NB4 (cell line): ENCODE results near the gene HORMAD1.

Experiments
- DNase-seq: peaks from one replicate; pipeline ENCODE4 v3.0.0; 2010; ENCODE audit warnings: low read depth
- H3K4me3 ChIP-seq: one replicate; pipeline ENCODE4 v1.5.1; 2011; ENCODE audit warnings: mild to moderate bottlenecking, low read depth, low read length, moderate library complexity
- CTCF ChIP-seq: IDR thresholded peaks from one replicate; pipeline ENCODE4 v1.5.1; 2012; ENCODE audit warnings: low read depth, low read length
- MAX ChIP-seq: IDR thresholded peaks from 2 replicates; pipeline ENCODE4 v1.6.1; 2011; ENCODE audit warnings: low read depth, low read length
- MYC ChIP-seq: IDR thresholded peaks from 2 replicates; pipeline ENCODE4 v1.6.1; 2011; ENCODE audit warnings: low read depth, low read length
- POLR2A ChIP-seq: IDR thresholded peaks from 2 replicates; pipeline ENCODE4 v1.6.1; 2011; ENCODE audit warnings: mild to moderate bottlenecking; ENCODE audit not compliant: insufficient read length; ENCODE audit errors: extremely low read depth

HORMAD1 gene

GRCh38 chr1:150761801-150762200 is 41.1 kb upstream of the HORMAD1 start:
- H3K4me3 ChIP-seq: no peak overlapping the region
- no peak for DNase-seq
- TF ChIP-seq MAX (no peak), POLR2A (no peak)

GRCh38 chr1:150760013-150760412 is 39.3 kb upstream of the HORMAD1 start:
- TF ChIP-seq MAX (no peak), MYC (no peak), CTCF (no peak), POLR2A (no peak)
- DNase-seq: peak; percentile 15
- no peak overlapping the region for H3K4me3 ChIP-seq

GRCh38 chr1:150753416-150753815 is 32.7 kb upstream of the HORMAD1 start:
- DNase-seq: no peak
- TF ChIP-seq MYC (no peak), POLR2A (no peak), MAX (no peak), CTCF (no peak)
- H3K4me3 ChIP-seq: no peak overlapping the region

GRCh38 chr1:150751443-150751842 is 30.7 kb upstream of the HORMAD1 start:
- TF ChIP-seq MAX (no peak), CTCF (no peak), POLR2A (no peak), MYC (no peak)
- no peak overlapping the region for H3K4me3 ChIP-seq
- DNase-seq: no peak

GRCh38 chr1:150749720-150750311 is 29.1 kb upstream of the HORMAD1 start:
- TF ChIP-seq POLR2A (no peak), MAX (no peak), MYC (no peak), CTCF (no peak)
- no peak for DNase-seq
- H3K4me3 ChIP-seq: no peak overlapping the region

- DNase-seq: no peak
- TF ChIP-seq CTCF: no peak
- no peak for TF ChIP-seq MAX
- TF ChIP-seq POLR2A: no peak
- TF ChIP-seq MYC: no peak
- no peak overlapping the region for H3K4me3 ChIP-seq
These were observed 28.4 kb upstream of the HORMAD1 start for GRCh38 chr1:150748878-150749719.
